ENCODE data around the gene ZNF827.

Gene ZNF827

DNA sequence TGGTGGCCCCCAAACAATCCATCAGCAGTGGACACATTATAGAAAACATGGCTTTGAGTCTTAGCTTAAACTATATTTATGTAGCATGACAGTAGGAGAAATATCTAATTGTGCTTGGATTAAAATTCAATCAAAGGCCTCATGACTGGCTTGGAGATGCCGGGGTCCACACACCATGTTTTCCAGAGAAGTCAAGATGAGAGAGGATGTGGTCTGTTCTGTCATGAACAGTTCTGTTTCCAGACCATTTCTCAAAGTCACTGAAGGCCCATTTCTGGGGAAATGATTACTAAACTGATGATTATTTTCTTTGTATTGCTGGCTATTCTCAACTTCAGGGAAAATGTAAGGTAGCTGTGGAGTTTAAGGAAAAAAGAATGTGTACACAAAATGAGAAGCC, 182.4 kb downstream of the ZNF827 start:
- TF ChIP-seq, protein P1, sequence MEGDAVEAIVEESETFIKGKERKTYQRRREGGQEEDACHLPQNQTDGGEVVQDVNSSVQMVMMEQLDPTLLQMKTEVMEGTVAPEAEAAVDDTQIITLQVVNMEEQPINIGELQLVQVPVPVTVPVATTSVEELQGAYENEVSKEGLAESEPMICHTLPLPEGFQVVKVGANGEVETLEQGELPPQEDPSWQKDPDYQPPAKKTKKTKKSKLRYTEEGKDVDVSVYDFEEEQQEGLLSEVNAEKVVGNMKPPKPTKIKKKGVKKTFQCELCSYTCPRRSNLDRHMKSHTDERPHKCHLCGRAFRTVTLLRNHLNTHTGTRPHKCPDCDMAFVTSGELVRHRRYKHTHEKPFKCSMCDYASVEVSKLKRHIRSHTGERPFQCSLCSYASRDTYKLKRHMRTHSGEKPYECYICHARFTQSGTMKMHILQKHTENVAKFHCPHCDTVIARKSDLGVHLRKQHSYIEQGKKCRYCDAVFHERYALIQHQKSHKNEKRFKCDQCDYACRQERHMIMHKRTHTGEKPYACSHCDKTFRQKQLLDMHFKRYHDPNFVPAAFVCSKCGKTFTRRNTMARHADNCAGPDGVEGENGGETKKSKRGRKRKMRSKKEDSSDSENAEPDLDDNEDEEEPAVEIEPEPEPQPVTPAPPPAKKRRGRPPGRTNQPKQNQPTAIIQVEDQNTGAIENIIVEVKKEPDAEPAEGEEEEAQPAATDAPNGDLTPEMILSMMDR (IDR thresholded peaks at IDR 0.05; ENCODE audit: insufficient read depth, low read length, missing control alignments): no peak
- POLR2A ChIA-PET: no interaction called here
- no peak for DNase-seq (ENCODE audit: low read depth, low spot score)
- no peak overlapping the region for H3K4me3 ChIP-seq (ENCODE audit: low read depth, low read length)
- CTCF ChIA-PET: no interaction called here

DNA sequence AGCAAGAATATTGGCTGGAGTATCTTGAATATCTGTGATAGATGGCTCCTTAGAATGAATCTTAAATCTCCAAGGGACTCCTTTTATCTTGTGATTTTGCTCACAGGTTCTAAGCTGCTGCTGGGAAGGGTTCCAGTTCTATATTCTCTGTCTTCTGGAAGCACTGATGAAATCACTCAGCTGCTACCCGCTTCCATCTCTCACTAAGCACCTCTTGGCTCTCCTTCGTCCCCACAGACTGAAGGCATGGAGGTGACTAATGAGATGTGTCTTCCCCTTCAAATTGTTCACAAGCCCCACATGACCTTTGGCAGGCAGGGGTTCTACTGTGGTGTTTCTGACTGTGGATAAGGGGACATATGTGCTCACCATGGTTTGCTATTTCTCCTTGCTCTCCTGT, 182.8 kb downstream of the ZNF827 start:
- TF ChIP-seq, protein P1 (IDR thresholded peaks at IDR 0.05; ENCODE audit: insufficient read depth, low read length, missing control alignments): no peak
- ChIA-PET POLR2A (no interaction called here), CTCF (no interaction called here)
- DNase-seq (ENCODE audit: low read depth, low spot score): no peak
- no peak overlapping the region for H3K4me3 ChIP-seq (ENCODE audit: low read depth, low read length)

DNA sequence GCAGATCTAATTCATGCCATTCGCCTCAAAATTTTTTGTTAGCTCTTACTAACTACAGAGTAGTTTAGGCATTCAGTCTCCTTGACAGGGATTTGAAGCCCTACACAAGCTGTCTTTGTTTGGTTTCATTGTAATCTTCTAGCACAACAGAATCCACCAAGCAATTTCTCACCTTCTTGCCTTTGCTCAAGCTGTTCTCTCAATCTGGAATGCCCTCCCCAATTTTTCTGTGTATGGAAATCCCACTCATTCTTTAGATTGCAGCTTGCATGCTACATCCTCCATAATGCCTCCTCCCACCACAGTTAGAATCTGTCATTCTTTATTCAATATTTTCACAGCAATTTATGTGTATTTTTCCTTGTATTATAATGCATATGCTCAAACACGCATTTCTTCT, 195.0 kb downstream of the ZNF827 start:
- TF ChIP-seq, protein P1 (IDR thresholded peaks at IDR 0.05; ENCODE audit: insufficient read depth, low read length, missing control alignments): no peak
- CTCF ChIA-PET: interaction anchor here (0.7 to 0.9 kb wide), 2 partner anchors 30 to 39 kb away, joined by 3 read pairs; no protein-coding TSS in a partner anchor
- DNase-seq (ENCODE audit: low read depth, low spot score): no peak
- POLR2A ChIA-PET: no interaction called here
- no peak overlapping the region for H3K4me3 ChIP-seq (ENCODE audit: low read depth, low read length)

DNA sequence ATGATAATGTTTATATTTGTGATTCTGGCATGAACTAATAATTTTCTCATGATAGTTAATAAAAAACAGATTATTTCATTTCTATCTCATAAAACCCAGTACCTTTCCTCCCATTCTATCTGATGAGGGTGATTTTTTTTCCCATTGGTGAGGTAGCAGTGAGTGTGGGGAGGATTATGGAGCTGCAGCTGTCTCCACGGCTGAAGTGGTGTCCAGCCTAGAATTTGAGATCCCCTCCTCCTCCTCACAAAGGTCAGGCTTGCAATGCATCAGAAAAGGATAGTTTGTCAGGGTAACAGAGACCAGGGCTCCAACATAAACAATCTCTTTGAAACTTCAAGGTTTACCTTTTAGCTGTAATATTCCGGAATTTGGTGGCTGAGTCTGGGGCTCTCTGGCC, 197.8 kb downstream of the ZNF827 start:
- CTCF ChIA-PET: no interaction called here
- POLR2A ChIA-PET: no interaction called here
- H3K4me3 ChIP-seq (ENCODE audit: low read depth, low read length): no peak overlapping the region
- TF ChIP-seq, protein P1 (IDR thresholded peaks at IDR 0.05; ENCODE audit: insufficient read depth, low read length, missing control alignments): no peak
- no peak for DNase-seq (ENCODE audit: low read depth, low spot score)

DNA sequence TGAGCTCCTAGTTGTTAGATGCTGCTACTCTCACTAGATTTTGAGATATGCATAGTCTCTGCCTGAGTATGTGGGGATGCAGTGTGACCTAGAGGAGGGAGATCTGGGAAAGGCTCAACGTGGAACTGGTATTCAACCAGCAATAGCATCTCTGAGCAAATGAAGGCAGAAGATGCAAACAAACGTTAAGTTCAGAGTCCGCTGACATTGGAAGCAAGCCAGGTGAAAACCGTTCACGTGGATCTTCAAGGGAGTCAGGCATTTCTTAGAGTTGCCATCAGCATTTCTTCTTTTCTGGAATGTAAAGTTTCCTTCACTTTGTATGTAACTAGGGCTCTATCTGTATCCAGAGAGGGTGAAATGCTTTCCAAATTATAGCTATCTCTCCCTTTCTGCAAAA, 198.8 kb downstream of the ZNF827 start:
- ChIA-PET CTCF (no interaction called here), POLR2A (no interaction called here)
- TF ChIP-seq, protein P1 (IDR thresholded peaks at IDR 0.05; ENCODE audit: insufficient read depth, low read length, missing control alignments): no peak
- H3K4me3 ChIP-seq (ENCODE audit: low read depth, low read length): no peak overlapping the region
- DNase-seq (ENCODE audit: low read depth, low spot score): no peak

DNA sequence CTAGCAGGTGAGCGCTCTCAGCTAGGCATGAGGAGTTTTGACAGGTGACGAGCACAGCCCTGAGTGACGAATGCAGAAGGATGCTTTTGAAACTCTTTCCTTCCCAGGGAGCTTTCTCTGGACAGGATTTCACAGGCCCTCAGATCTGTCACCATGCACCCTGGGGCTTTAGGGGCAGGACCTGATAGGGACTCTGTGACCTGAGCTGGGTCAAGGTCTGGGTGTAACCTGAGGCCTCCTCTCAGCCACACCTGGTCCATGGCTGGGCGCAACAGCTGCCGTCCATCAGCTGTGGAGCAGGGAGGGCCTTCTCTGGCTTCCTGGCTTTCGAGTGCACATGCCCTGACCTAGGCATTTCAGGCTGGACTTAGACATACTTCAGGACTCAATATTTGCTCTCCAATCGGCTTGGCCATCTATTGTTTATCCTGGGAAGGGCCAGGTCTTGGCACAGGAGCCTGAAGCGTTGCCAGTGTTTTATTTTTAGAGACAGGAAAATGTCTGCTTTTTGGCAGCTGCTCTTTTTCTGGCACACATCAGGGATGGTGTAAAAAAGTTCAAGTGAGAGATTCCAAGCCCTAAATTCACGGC, 202.3 kb downstream of the ZNF827 start:
- ChIA-PET POLR2A (no interaction called here), CTCF (no interaction called here)
- DNase-seq (ENCODE audit: low read depth, low spot score): no peak
- TF ChIP-seq, protein P1 (IDR thresholded peaks at IDR 0.05; ENCODE audit: insufficient read depth, low read length, missing control alignments): no peak
- H3K4me3 ChIP-seq (ENCODE audit: low read depth, low read length): no peak overlapping the region

Measured in AG04449 (cell line).